Measurements from ENCODE around the gene DNAL1.
"Not testable (repeated sequence)": the region's sequence is repeated elsewhere in the genome, so short reads cannot be mapped to it uniquely, and the experiment has no call there.

GRCh38 chr14:73636355-73636754, 8.4 kb upstream of the DNAL1 start:
- not testable (repeated sequence) for TF ChIP-seq CTCF, POLR2A (IDR thresholded peaks at IDR 0.05)
